HG02938 (cell line): ENCODE results near the gene AP2S1.
"Not testable (repeated sequence)": the region's sequence is repeated elsewhere in the genome, so short reads cannot be mapped to it uniquely, and the experiment has no call there.

ENCODE experiments used
- ATAC-seq: cut with Tn5 transposase; IDR thresholded peaks from one replicate; pipeline ENCODE4 v1.9.1; 2021; ENCODE audit warnings: mild to moderate bottlenecking, moderate library complexity; ENCODE audit not compliant: unreplicated experiment

The AP2S1 gene

DNA sequence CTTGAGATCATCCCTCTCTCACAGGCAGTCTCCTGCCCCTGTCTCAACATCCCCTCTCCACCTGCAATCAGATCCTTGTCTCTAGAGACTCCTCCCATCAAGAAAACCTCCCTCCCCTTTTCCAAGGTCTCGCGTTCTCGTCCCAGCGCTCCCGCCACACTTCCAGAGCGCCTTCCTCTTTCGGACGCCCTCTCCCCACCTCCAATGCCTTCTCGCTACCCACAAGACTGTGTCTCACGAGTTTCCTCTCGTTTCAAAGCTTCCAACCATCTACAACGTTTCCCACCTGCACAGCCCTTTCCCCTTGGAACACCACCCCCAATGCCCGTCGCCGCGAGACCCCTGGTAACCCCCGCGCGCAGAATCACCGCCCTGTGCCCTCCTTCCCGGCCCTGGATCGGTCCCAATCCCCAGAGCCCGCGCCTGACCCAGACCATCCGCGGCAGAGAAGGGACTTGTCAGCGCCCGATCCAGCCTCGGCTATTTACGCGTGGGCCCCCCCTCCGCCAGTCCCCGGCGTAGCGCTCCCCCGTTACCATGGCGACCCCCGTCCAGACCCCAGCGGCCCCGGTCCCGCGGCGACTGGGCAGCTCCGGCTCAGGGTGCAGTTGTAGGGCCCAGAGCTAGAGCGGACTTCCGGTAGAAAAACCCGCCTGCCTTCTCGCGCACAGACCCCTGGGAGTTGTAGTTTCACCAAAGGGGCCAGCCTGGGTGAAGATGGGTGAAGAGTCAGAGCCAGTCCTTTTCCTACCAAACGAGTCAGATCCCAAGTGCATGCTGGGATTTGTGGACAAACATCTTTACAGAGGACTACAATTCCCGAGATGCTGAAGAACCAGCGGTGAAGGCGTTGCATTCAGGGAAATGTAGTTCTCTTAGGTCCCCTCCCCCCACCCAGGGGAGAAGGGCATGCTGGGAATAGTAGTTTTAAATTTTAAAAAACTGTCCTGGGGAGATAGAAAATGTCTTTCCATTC, at the start of gene AP2S1:
Gene AP2S1, minus strand, starts transcription at position 619 of the 976 bp plus-strand sequence. Its CDS starts 80 bp downstream, at position 539.
- ATAC-seq: peak; percentile 93

DNA sequence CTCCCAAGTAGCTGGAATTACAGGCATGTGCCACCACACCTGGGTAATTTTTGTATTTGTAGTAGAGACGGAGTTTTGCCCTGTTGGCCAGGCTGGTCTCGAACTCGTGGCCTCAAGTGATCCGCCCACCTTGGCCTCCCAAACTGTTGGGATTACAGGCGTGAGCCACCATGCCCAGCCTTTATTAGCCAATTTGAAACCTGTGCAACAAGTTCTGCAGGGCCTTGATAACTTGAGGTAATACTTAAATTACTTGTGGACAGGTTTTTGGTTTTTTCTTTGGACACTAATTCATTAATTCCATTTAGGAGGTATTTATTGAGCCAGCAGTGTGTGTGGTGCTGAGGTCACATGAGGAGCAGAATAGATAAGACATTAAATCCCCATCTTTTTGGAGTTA, 49.7 kb upstream of the AP2S1 start:
- ATAC-seq: no peak

DNA sequence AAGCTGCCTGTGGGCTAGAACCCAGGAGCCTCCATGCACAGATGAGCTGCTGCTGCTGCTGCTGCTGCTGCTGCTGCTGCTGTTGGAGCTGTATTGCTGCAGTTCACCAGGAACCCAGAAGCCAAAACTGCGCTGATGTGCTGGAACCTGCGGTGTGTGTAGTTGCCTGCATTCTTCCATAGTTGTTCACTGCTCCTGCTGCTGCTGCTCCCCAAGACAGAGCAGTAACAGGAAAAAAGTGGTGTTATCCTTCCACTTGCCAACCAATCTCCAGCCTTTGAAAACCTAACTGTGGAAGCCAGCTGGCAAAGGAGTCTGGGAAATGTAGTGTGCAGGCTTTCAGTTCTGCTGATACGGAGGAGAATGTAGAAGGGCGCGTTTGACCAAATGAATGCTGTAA, 48.1 kb upstream of the AP2S1 start:
- no peak for ATAC-seq

DNA sequence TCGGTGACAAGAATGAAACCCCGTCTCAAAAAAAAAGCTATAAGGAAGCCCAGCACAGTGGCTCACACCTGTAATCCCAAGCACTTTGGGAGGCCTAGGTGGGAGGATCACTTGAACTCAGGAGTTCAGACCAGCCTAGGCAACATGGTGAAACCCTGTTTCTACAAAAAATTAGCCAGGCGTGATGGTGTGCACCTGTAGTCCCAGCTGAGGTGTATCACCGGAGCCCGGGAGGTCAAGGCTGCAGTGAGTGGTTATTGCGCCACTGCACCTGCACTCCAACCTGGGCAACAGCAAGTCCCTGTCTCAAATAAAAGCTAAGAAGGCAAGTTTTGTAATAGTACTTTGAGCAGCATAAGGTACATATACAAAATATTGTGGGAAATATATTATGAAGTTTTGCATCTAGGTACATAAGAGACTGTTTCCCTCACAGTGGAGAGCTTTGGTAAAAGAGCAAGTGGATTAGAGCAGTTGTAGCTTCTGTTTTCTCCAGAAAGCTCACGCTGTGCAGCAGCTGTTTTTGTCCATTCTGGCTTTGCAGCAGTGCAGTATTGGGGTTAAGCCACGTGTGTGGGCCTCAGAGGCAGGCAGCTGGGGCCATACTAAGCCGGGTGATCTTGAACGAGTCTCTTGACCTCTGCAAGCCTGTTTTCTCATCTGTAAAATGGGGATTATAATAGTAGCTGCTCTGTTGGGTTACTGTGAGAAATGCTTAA, 45.6 kb upstream of the AP2S1 start:
- ATAC-seq: no peak

DNA sequence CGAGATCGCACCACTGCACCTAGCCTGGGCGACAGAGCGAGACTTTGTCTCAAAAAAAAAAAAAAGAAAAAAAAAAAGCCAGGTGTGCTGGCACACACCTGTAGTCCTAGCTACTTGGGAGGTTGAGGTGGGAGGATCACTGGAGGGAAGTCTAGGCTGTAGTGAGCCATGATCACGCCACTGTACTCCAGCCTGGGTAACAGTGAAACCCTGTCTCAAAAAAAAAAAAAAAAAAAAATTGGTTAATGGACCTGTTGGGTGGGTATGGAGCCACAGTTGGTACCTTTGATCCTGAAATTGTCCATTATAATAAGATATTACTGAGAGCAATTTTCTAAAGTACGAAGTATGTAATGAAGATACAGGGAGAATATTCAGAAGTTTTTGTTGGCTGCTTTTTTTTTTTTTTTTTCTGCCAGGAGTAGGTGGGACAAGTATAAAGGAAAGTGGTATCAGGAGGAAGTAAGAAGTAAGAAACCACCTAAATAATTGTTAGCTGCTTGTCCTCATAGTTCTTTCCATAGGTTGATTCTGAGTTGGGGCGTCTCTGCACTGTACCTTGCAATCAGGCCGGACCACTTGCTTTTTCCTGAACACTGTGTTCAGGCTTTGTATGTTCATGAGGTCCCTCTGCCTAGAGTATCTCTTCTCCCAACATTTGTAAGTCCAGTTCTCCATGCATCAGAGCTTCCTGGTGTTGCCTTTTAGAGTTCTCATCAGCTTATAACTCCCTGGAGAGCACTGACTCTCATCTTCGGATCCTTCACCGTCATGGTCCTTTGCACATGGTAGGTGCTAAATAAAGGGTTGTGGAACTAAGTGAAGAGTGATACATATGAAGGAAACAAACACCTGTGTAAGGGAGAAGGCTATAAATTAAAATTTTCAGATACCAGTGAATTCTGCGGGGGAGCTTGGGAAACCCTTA, 41.9 kb upstream of the AP2S1 start:
- ATAC-seq: no peak

DNA sequence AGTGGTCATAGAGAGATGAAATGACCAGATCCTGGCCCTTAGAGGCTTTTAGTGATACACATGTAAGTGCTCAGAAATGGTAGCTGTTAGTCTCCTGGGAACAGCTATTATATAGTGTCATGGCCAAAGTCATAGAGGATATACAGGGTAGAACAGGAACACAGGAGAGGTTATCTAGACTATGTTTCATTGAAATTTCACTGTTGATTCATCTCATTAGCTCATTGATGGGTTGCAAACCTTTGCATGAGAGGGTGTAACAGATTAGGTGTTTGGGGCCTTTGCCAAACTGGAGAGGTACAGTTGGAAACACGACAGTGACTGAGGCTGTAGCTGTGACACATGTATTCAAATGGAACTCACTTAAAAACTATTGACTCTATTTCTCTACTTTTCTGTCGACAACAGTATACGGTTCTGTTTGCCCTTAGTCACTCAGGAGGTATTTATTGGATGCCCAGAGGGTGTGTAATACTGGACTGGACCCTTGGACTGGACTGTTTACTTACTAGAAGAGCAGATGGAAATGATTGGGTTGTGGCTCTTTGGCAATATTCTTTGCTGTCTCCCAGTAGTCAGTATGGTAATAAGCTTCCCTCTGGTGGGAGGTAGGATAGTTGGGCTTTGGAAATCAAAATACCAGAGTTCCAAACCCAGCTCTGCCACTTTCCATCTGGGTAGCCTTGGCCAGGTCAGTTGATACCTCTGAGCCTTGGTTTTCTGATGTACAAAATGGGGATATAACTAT, 40.0 kb upstream of the AP2S1 start:
- no peak for ATAC-seq

DNA sequence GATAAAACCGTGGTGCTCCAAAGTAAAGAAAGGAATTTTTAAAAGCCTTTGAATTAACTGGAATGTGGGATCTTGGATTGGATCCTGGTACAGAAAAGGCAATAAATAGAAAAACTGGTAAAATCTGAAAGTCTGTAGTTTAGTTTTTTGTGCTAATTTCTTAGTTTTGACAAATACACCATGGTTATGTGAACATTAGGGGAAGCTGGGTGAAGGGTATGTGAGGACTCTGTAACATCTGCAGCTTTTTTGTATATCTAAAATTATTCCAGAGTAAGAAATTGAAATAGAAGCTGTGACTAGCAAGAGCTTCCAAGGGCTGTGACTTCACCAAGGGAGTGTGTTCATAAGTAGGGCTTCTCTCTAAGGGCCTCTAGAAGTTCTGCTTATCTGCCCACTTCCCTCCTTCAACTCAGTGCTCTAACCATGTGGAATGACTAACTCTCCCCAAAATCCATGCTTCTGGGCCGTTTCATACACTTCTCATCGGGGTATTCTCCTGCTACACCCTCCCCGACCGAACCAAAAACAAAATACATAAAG, 36.7 kb upstream of the AP2S1 start:
- no peak for ATAC-seq

DNA sequence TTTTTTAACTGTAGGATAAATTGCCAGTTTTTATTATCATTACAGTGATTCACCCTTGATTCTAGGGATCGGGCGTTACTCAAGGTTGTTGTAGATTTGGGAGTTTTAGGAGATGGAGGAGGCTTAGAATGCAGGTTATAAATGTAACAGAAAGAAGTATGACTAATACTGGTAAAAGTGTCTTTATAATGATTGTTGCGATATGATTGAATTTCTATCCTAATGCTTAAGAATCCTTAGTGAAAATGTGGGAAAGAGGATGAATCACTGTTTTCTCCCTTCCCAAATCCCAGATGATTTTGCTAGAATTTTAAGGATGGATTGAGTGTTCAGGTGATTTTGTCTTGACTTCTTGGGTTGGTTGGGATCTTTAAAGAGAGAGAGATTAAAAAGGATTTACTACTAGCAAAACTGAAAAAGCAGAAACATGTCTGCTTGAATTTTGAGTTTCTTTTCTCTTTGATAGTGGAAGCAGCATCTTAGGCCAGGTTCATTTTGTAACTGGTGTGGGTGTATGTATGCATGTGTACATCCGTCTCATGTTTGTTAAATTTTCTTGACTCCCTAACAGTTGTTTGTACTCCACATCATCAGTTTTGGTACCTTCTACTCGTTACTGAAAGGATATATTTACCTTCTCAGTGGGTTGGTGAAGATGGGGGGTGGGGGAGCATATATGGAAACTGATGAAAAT, 36.0 kb upstream of the AP2S1 start:
- no peak for ATAC-seq

DNA sequence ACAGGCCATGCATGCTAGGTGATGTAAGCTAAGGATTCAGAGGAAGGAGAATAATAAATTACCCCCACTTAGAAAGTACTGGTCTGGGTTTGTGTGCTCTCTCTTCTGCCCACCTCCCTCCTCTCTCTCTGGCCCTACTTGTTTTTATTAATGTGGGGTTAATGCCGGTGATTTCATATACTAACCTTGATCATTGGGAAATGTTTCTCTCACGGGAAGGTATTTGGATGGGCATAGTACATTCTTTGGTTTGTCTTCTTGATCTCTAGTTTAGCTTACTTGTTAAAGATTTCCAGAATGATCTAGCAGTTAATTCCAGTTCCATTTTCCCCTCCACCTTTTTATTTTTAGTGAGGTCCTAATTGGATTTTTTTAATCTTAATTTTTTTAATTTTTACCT, 34.8 kb upstream of the AP2S1 start:
- no peak for ATAC-seq

DNA sequence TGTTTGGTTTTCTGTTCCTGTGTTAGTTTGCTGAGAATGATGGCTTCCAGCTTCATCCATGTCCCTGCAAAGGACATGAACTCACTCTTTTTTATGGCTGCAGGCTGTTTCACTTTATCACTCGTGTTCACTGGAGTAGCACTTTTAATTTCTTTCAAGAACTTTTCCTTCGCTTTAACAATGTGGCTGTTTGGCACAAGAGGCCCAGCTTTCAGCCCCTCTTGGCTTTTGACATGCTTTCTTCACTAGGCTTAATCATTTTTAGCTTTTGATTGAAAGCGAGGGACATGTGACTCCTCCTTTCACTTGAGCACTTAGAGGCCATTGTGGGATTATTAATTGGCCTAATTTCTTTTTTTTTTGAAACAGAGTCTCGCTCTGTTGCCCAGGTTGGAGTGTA, 32.1 kb upstream of the AP2S1 start:
- not testable (repeated sequence) for ATAC-seq

DNA sequence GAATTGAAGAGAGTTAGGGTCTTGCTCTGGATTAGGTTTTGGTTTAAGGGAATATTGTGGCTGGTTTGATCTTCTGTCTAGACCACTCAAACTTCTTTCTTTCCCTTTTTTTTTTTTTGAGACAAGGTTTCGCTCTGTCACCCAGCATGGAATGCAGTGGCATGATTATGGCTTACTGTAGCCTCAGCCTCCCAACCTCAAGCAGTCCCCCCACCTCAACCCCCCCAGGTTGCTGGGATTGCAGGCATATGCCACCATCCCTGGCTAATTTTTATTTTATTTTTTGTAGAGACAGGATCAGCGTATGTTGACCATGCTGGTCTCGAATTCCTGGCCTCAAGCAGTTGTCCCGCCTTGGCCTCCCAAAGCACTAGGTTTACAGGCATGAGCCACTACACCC, 31.4 kb upstream of the AP2S1 start:
- no peak for ATAC-seq

DNA sequence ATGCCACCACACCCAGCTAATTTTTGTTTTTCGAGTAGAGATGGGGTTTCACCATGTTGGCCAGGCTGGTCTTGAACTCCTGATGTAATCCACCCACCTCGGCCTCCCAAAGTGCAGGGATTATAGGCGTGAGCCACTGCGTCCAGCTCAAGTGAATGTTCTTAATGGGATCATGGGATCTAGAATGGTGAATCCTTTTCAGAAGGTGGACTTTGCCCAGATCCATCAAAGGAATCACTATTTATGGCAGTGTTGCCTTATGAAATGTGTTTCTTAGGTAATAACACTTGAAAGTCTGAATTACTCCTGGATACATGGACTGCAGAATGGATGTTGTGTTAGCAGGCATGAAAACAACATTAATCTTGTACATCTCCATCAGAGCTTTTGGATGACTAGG, 30.4 kb upstream of the AP2S1 start:
- ATAC-seq: no peak

DNA sequence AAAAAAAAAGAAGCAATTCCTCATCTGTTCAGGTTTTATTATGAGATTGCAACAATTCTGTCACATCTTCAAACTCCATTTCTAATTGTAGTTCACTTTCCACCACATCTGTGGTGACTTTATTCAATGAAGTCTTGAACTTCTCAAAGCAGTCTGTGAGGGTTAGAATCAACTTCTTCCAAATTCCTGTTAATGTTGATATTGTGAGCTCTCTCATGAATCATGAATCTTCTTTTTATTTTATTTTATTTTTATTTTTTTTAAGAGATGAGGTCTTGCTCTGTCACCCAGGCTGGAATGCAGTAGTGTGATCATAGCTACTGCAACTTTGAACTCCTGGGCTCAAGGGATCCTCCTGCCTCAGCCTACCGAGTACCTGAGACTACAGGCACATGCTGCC, 29.8 kb upstream of the AP2S1 start:
- ATAC-seq: no peak

DNA sequence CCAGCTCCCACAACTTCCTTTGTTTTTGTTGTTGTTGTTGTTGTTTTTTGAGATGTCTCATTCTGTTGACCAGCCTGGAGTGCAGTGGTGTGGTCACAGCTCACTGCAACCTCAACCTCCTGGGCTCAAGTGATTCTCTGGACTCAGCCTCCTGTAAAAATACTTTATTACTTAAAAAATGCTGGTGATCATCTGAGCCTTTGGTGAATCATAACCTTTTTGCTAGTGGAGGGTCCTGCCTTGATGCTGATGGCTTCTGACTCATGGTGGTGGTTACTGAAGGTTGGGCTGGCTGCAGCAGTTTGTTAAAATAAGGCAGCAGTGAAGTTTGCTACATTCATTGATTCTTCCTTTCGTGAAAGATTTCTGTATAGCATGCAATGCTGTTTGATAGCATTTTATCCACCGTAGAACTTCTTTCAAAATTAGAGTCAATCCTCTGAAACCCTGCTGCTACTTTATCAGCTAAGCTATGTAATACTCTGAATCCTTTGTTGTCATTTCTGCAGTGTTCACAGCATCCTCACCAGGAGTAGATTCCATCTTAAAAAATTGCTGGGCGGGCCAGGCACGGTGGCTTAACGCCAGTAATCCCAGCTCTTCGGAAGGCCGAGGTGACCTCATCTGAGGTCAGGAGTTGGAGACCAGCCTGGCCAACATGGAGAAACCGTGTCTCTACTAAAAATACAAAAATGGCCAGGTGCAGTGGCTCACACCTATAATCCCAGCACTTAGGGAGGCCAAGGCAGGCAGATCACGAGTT, 28.1 kb upstream of the AP2S1 start:
- ATAC-seq: no peak

DNA sequence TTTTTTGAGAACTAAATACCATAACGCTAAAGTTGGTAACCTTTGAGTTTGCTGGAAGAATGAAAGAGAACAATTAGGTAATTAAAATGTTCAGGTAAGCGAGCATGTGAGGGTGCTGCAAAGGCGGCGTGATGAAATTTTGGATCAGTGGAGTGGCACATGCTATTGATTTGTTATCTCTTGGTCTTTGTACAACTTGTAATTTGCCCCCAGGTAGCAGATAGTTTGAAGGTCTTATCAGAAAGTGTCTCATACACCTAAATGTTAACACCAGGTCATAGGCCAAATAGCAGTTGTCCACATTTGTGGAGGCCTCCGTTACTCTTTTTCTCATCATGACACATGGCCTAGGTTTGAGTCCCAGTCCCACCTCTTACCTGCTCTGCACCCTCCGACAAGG, 25.0 kb upstream of the AP2S1 start:
- no peak for ATAC-seq

DNA sequence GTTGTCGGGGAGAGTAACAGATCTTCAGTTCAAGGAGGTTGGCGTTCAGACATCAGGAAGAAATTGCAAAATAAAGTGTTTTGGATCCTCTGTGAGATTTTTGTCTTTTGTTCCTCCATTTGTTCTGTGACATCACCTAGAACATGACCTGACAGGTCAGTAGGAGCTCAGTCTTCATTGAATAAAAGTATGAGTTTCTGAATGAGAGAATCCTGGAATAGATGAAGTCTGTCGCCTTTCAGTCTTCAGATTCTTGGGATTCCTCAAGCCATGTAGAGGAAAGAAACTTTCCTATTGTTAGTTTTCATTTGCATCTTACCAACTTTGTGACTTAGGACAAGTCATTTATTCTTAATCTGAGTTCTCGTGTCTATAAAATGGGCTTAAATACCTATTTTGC, 24.6 kb upstream of the AP2S1 start:
- ATAC-seq: no peak

DNA sequence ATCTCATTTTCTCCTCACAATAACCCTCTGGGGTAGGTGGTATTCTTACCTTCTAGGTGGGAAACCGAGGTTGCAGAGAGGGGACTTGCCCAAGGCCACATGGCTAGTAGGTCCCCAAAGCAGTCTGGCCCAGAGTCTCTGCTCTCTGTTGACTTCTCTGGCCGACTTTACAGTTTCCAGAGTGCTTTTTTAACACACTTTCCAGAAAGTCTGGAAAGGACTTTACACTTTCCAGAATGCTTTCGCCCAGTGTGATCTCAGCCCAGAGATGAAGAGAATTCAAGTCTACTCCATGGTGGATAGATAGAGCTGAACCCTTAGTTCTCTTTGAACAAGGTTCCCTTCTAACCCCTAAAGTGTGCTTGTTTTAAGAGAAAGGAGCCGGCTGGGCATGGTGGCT, 22.3 kb upstream of the AP2S1 start:
- ATAC-seq: no peak

DNA sequence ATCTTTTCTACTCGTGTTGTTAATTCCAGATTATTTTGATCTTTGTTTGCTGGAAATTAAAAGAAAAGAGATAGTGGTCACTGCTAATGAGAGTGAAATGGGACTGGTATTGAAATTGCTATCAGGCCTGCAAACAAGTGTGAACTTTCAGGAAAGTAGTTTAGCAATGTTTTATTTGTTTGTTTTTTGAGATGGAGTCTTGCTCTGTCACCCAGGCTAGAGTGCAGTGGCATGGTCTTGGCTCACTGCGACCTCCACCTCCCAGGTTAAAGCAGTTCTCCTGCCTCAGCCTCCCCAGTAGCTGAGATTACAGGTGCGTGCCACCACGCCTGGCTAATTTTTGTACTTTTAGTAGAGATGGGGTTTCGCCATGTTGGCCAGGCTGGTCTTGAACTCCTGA, 20.5 kb upstream of the AP2S1 start:
- ATAC-seq: not testable (repeated sequence)
